HFF-Myc (cell line): Measurements from ENCODE around the gene GRIN1.

Experiments
- DNase-seq: peaks from one replicate; pipeline ENCODE4 v3.0.0-alpha.2; 2011; ENCODE audit warnings: low read depth; ENCODE audit errors: extremely low read depth
- H3K4me3 ChIP-seq: replicated peaks from 2 replicates; pipeline ENCODE4 v1.5.1; 2011; ENCODE audit warnings: low read depth, mild to moderate bottlenecking, control low read depth, low read length
- TF ChIP-seq, protein P1 (sequence below): IDR thresholded peaks from 2 replicates; pipeline ENCODE4 v1.5.1; 2012; ENCODE audit warnings: mild to moderate bottlenecking, low read depth, low read length, control low read depth; ENCODE audit errors: missing control alignments

Gene GRIN1

GRCh38 chr9:137112564-137113384, 26.2 kb upstream of the GRIN1 start:
- peak overlapping the region; percentile 48 for H3K4me3 ChIP-seq
- TF ChIP-seq, protein P1, sequence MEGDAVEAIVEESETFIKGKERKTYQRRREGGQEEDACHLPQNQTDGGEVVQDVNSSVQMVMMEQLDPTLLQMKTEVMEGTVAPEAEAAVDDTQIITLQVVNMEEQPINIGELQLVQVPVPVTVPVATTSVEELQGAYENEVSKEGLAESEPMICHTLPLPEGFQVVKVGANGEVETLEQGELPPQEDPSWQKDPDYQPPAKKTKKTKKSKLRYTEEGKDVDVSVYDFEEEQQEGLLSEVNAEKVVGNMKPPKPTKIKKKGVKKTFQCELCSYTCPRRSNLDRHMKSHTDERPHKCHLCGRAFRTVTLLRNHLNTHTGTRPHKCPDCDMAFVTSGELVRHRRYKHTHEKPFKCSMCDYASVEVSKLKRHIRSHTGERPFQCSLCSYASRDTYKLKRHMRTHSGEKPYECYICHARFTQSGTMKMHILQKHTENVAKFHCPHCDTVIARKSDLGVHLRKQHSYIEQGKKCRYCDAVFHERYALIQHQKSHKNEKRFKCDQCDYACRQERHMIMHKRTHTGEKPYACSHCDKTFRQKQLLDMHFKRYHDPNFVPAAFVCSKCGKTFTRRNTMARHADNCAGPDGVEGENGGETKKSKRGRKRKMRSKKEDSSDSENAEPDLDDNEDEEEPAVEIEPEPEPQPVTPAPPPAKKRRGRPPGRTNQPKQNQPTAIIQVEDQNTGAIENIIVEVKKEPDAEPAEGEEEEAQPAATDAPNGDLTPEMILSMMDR, result no peak
- DNase-seq, result no peak

DNA sequence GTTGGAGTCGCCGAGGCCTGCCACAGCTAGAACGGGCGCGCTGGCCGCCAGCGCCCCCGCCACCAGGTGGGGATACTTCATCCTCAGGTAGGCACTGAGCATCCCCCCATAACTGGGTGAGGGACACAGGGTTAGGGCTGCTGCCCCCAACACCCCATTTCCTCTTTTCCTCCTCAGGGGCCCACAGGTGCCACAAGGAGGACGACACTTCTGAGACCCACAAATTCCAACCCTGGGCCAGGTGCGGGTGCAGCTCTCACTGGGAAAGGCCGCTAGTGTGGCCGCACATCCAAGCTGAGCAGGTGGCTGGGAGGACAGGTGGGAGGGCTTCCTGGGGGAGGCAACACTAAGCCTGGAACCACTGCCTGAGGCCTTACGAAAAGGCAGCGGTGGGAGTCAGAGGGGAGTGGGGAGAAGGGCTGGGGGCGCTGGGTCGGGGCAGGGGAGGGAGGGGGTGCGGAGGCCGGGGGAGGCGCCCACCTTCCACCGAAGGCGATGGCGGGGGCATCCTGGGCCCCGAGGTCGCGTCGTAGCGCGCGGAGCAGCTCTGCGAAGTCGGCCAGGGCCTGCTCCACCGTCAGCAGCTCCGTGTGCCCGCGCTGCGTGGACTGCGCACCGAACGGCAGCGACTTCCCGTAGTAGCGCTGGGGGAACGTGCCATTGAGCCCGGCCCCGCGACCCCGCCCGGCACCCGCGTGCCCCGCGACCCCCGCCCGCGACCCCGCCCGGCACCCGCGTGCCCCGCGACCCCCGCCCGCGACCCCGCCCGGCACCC, 25.4 kb upstream of the GRIN1 start:
- TF ChIP-seq, protein P1, result no peak
- DNase-seq, result no peak
- H3K4me3 ChIP-seq, result peak overlapping the region; percentile 50

DNA sequence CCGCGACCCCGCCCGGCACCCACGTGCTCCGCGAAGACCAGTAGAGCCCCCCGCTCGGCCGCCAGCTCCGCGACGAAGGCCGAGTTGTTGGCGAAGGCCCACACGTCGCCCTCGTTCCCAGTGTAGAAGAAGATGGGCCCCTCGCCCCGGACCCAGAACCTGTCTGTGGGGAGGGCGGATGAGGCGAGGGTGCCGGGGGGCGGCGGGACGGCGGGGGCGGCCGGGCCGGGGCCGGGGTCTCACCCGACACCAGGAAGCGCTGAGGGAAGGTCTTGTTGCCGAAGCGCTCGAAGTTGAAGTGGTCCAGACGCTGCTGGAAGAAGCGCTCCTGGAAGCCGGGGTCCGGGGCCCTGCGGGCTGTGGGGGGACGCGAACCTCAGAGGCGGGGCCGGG, 24.7 kb upstream of the GRIN1 start:
- no peak for DNase-seq
- TF ChIP-seq, protein P1, result no peak
- H3K4me3 ChIP-seq, result peak overlapping the region; percentile 50

DNA sequence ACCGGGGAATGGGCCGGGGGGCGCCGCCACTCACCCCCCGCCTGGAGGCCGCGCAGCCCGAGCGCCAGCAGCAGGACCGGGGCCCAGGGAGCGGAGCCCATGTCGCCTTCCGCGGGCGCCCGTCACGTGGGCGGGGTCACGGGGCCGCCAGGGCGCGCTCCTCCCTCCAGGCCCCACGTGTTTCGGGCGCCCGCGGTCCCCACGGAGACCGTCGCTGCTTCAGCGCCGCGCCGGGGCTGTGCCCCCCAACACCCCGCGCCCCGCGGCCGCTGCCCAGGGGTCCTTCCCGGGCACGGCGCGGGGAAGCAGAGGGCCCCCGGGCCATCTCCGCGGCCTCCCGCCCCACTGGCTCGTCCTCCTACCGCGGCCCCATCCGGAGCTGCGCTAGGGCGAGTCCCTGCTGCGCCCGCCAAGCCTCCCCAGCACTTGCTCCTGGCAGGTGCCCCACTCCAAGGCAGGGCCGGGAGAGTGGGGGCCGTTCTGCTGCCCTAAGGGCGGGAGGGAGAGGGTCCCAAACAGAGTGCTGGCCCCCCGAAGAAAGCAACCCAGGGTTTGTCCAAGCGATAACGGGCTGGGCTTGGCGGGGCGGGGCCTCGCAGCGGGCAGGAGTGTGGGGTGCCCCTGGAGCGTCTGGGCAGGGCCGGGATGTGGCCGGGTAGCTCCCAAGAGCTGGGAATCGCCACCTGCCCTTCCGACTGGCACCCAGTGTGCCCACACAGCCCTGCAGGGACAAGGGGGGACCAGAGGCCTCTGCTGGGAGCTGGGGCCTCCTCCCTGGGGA, 24.2 kb upstream of the GRIN1 start, which contains the start of gene DPP7:
TSS of gene DPP7 (minus strand) at position 121 of the 781 bp plus-strand sequence. CDS start at position 101, 20 bp downstream.
- TF ChIP-seq, protein P1, result no peak
- DNase-seq, result no peak
- peak within 1 kb of the TSS; percentile 50 for H3K4me3 ChIP-seq

GRCh38 chr9:137115394-137116026, 23.4 kb upstream of the GRIN1 start:
- TF ChIP-seq, protein P1, result no peak
- peak overlapping the region; percentile 50 for H3K4me3 ChIP-seq
- DNase-seq, result no peak

DNA sequence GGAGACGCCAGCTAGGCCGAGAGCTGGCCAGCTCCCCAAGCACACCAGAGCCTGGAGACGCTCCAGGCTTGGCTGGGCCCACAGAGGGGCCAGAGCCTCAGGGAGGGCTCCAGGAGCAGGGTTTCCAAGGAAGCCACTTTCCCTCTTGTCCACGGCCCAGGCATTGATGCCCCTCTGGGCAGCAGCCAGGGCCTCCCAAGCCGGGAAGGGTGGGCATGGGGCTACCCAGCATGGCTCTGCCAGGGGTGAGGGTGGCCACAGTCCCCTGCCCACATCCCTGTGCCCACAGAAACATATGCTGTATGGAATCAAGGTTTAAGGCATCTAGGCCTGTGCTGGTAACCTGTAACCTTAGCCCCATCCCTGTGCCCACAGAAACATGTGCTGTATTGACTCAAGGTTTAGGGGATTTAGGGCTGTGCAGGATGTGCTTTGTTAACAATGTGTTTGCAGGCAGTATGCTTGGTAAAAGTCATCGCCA, 22.9 kb upstream of the GRIN1 start:
- TF ChIP-seq, protein P1, result no peak
- no peak for DNase-seq
- H3K4me3 ChIP-seq, result no peak overlapping the region
